SJSA1 (cell line): Measurements from ENCODE around the gene HOXC12. TPM values are rescaled to one million over a fixed set of nuclear protein-coding genes. Genes with fewer than 3 reads are reported as not detected.
A peak's percentile ranks its signal among the peaks of the same experiment; 100 is the strongest.

Experiments used
- DNase-seq, 2 experiments: peaks; one replicate each; pipeline ENCODE4 v3.0.0-alpha.2; 2015 to 2020; ENCODE audit warnings: low spot score in 2 of 2, low read depth in 1 of 2
- H3K27ac ChIP-seq: fragments of 250-450 bp; sonication (Bioruptor Pico); 2 replicates; pipeline ENCODE4 v1.5.1; 2020; ENCODE audit warnings: mild to moderate bottlenecking, moderate library complexity
- H3K27me3 ChIP-seq: fragments of 250-450 bp; sonication (Bioruptor Pico); replicated peaks from 2 replicates; pipeline ENCODE4 v1.5.1; 2020; ENCODE audit warnings: mild to moderate bottlenecking, moderate library complexity
- H3K36me3 ChIP-seq: fragments of 250-450 bp; sonication (Bioruptor Pico); 2 replicates; pipeline ENCODE4 v1.5.1; 2020; ENCODE audit warnings: mild to moderate bottlenecking
- H3K4me1 ChIP-seq: fragments of 250-450 bp; sonication (Bioruptor Pico); replicated peaks from 2 replicates; pipeline ENCODE4 v1.6.1; 2021; ENCODE audit warnings: mild to moderate bottlenecking
- H3K4me3 ChIP-seq: fragments of 250-450 bp; sonication (Bioruptor Pico); 2 replicates; pipeline ENCODE4 v1.5.1; 2020; ENCODE audit warnings: mild to moderate bottlenecking
- H3K9me3 ChIP-seq: fragments of 250-450 bp; sonication (Bioruptor Pico); replicated peaks from 2 replicates; pipeline ENCODE4 v1.5.1; 2020; ENCODE audit warnings: mild to moderate bottlenecking
- total RNA-seq: library from RNA; depleted of rRNA; stranded (reverse); fragments of >200 nt; shearing (Covaris generic); gene quantifications from 2 replicates; pipeline ENCODE4 v1.2.3, GENCODE V29; 2014

The HOXC12 gene
- total RNA-seq, 1 experiment from 2014 or later = 8.6 TPM

GRCh38 chr12:53956251-53956887 is 1.7 kb downstream of the HOXC12 start:
- peaks cover 19% of the 10 kb centered on the region for H3K4me1 ChIP-seq
- no peak overlapping the region for H3K27ac ChIP-seq
- peak in 1 of 2 experiments; percentile 38 for DNase-seq
- no peaks in the 10 kb centered on the region for H3K27me3 ChIP-seq
- H3K36me3 ChIP-seq = peaks cover 10% of the 10 kb centered on the region
- no peak overlapping the region; the same call in 1 of the 2 replicates for H3K4me3 ChIP-seq
- H3K9me3 ChIP-seq = no peaks in the 10 kb centered on the region; the same call in 1 of the 2 replicates

DNA sequence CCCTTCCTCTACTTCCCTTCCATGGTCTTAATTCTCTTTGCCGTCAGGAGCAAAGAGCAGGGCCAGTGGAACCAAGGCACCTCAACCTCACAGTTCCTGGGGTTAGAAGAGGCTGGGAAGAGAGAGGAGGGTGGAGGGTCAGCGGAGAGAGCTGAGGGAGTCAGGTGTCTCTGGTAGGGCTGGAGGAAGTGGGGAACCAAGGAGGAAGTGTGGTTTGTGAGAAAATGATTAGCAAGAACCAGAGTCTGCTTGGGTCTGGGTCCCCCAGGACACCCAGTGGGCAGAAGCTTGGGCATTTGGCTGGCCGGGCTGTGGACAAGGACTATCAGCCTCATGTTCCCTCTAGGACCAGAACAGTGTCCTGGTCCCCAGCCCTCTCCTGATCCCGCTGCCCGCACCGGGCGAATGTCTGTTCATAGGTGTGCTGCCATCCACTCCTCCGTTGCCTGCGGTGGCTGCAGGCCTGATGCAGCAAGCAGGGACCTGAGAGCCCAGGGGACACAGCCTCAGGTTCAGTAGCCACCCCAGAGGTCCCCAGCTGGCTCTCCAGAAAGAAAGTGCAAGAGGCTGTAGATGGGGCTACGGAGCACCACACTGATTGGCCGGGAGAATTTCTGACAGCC is 2.3 kb downstream of the HOXC12 start:
- peak in 1 of 2 experiments; percentile 40 for DNase-seq
- H3K27me3 ChIP-seq = no peaks in the 10 kb centered on the region
- H3K4me3 ChIP-seq = no peak overlapping the region
- no peak overlapping the region for H3K27ac ChIP-seq
- peaks cover 17% of the 10 kb centered on the region for H3K36me3 ChIP-seq
- H3K9me3 ChIP-seq = no peaks in the 10 kb centered on the region; the same call in 1 of the 2 replicates
- H3K4me1 ChIP-seq = peaks cover 19% of the 10 kb centered on the region

DNA sequence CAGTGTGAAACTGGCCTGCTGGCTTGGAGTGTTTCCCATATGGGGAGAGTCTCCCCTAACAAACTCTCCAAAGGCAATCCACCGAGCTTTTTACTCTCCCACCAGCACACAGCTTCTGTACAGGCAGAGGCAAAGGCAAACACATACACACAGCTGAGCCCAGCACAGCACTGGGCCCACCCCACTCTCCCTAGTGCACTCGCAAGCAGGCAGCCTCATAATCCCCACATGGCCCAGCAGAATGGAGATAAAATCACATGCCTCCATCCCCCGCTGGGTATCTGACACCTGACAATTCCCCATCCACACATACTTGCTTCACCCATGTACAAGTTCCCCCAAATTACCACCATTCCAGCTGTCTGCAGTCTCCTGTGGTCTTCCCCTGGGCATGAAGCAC is 3.4 kb downstream of the HOXC12 start:
- no peaks in the 10 kb centered on the region for H3K27me3 ChIP-seq
- H3K36me3 ChIP-seq = peaks cover 20% of the 10 kb centered on the region
- DNase-seq = no peak
- H3K4me3 ChIP-seq = no peak overlapping the region
- no peaks in the 10 kb centered on the region; the same call in 1 of the 2 replicates for H3K9me3 ChIP-seq
- H3K4me1 ChIP-seq = peaks cover 26% of the 10 kb centered on the region
- H3K27ac ChIP-seq = no peak overlapping the region

DNA sequence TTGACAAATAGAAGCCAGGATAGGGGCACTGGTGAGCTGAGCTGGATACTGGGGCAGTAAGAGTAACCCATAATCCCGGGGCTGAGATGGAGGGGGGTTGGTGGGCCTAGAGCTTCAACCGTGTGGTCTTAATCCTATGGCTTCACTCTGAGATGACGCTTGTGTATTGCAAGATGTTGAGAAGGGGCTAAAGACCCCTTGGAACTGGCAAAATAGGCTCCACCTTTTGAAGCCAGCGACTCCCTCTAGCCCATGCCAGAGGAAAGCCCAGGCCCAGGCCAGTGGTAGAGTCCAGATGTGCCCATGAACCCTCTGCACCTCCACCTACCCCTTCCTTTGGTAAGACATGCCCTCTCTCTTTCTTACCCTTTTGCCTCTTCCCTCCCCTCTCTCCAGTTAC is 4.6 kb downstream of the HOXC12 start:
- peaks cover 27% of the 10 kb centered on the region for H3K4me1 ChIP-seq
- no peak overlapping the region for H3K4me3 ChIP-seq
- H3K36me3 ChIP-seq = peaks cover 20% of the 10 kb centered on the region
- H3K27me3 ChIP-seq = no peaks in the 10 kb centered on the region
- no peaks in the 10 kb centered on the region; the same call in 1 of the 2 replicates for H3K9me3 ChIP-seq
- no peak overlapping the region for H3K27ac ChIP-seq
- DNase-seq = no peak

DNA sequence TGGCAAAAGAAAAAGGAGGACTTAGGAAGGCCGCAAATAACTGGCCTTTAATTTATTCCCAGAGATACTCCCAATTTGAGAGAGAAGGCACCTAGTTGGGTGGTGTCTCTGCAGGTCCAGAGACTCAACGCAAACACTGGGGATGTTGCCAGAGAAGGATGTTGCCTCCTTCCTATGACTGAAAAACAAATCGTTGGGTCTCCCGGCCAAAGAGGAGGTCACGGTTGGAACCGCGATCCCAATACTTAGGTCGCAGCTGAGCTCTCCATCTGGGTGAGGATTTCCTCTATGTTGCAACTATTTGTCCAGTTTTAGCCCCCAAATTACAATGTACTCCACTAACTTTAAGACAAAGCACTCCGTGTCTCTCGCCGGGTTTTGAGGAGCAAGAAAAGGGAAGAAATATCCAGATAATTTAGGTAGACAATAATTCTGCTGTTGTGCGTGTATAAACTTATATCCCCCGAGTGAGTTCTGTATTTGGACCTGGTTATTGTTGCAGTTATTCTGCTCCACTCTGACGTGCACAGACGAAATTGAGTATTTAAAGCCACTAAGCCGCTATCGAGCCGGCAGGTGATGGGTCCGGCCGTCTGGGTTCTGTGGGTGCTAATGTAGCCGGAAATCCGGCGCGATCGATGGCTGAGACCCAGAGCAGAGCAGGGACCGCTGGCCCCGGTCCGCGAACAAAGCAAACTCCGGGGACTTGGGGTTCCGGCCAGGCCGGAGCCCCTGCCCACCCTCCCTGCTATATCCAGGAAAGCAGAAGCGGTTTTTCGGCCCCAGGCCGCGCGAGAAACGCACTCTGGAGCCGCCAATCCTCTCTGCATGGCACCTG is 5.7 kb downstream of the HOXC12 start:
- Histone ChIP-seq H3K4me3 (no peak overlapping the region), H3K36me3 (peaks cover 14% of the 10 kb centered on the region; the same call in 1 of the 2 replicates), H3K27me3 (no peaks in the 10 kb centered on the region), H3K4me1 (peaks cover 30% of the 10 kb centered on the region), H3K27ac (no peak overlapping the region), H3K9me3 (no peaks in the 10 kb centered on the region)
- DNase-seq = no peak

DNA sequence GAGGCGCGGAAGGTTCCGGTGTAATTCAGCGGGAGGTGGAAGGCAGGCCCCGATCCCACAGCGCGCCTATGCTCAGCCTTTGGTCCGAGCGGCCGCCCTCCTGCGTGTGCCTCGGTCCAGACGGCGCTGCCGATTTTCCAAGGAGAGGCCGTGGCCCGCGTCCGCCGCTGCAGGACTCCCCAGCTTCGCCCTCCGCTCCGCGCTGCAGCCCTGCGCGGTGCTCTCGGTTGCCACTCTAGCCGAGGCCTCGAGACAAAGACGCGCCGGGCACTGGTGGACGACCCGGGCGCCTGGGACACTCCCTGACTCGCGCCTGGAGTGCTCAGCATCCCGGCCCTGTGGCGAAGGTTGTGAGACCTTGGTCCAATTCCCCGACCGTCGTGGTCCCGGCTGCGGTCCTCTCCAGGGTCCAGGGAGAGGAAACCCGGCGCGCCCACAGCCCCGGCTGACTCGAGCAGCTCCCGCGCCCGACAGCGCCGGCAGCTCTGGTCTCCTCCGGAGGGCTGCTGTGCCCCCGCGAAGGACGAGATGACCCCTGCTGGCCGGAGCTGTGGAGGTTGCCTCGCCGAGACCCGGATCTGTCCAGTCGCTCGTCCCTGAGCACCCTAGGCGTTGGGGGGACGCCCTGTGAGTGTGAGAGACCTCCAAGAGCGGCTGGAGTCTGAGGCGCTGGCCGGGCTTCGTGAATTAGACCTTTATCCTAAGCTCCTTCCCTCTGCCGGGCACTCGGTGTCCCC is 6.5 kb downstream of the HOXC12 start:
- H3K27me3 ChIP-seq = no peaks in the 10 kb centered on the region
- H3K27ac ChIP-seq = no peak overlapping the region
- no peaks in the 10 kb centered on the region for H3K9me3 ChIP-seq
- peaks cover 25% of the 10 kb centered on the region for H3K4me1 ChIP-seq
- DNase-seq = no peak
- peaks cover 15% of the 10 kb centered on the region; the same call in 1 of the 2 replicates for H3K36me3 ChIP-seq
- H3K4me3 ChIP-seq = no peak overlapping the region

DNA sequence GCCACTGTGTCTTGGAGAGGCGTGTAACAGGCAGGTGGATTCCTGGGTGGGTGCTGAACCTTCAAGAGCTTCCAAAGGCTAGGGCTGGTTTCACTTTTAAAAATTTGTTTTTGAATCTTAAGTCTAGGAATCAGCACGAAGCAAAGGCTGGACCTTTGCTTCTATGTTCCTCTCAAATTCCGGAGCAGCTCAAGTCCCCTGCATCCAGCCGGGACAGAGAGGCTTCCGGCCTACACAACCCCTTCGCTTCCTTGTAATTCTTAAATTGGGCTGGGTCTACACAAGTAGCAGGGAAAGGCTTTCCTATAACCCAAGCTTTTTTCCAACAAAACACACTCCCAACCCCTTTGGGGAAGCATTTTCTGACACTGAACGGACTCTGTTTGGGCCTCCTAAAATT is 8.3 kb downstream of the HOXC12 start:
- peak in 1 of 2 experiments; percentile 25 for DNase-seq
- Histone ChIP-seq H3K4me3 (peak overlapping the region; percentile 60), H3K4me1 (peaks cover 22% of the 10 kb centered on the region), H3K36me3 (peaks cover 27% of the 10 kb centered on the region), H3K9me3 (no peaks in the 10 kb centered on the region), H3K27me3 (no peaks in the 10 kb centered on the region), H3K27ac (peak overlapping the region; percentile 81)

- Histone ChIP-seq H3K4me3 (peak overlapping the region; percentile 60), H3K9me3 (no peaks in the 10 kb centered on the region), H3K36me3 (peaks cover 32% of the 10 kb centered on the region), H3K27me3 (no peaks in the 10 kb centered on the region), H3K4me1 (peaks cover 28% of the 10 kb centered on the region), H3K27ac (peak overlapping the region; percentile 81)
- DNase-seq = peak; percentile 68 to 79
These were observed 9.0 kb downstream of the HOXC12 start for GRCh38 chr12:53963434-53964314.

- peak in 1 of 2 experiments; percentile 87 for DNase-seq
- Histone ChIP-seq H3K4me1 (peaks cover 34% of the 10 kb centered on the region), H3K9me3 (no peaks in the 10 kb centered on the region), H3K27ac (peak overlapping the region; percentile 81), H3K27me3 (no peaks in the 10 kb centered on the region), H3K4me3 (peak overlapping the region; percentile 60), H3K36me3 (peaks cover 32% of the 10 kb centered on the region)
These were observed 9.6 kb downstream of the HOXC12 start for GRCh38 chr12:53964315-53964713.

DNA sequence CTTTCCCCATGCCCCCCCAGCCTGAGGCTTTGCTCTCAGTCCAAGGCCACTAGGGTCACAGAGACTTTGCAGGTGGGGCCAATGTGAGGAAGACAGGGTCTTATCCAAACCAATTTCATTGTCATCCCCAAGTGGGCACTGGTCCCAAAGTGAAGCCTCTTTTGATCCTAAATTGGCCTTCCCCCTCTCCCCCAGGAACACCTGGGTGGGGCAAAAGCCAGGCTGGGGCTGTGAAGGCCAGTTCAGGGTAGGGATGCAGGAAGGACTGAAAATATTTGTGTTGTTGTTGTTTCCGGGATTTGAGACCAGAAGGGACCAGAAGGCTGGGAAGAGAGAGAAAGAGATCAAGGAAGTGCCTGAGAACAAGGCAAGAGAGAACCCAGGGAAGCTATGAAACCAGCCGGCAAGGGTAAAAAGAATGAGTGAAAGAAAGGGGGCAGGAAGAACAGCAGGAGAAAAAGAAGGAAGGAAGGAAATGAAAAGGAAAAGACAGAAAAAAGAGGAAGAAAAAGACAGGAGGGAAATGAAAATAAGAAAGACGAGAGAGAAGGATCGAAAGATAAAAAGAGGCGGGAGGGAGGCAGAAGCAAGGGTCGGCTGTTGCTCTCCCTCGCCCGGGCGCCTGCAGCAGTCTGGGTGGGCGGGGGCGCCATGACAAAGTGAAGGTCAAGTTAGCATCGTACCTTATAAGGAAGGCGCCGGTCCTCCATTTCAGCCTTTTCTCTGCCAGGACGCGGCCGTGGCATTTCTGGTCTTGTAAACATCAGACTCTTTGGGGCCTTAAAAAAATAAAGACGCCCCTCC is 10.8 kb downstream of the HOXC12 start:
- Histone ChIP-seq H3K4me3 (peak overlapping the region; percentile 60), H3K27ac (peak overlapping the region; percentile 81), H3K36me3 (peaks cover 36% of the 10 kb centered on the region), H3K4me1 (peaks cover 46% of the 10 kb centered on the region), H3K9me3 (no peaks in the 10 kb centered on the region), H3K27me3 (no peaks in the 10 kb centered on the region)
- peak; percentile 96 to 97 for DNase-seq

GRCh38 chr12:53966085-53966384 is 11.3 kb downstream of the HOXC12 start:
- peaks cover 51% of the 10 kb centered on the region for H3K4me1 ChIP-seq
- no peaks in the 10 kb centered on the region for H3K27me3 ChIP-seq
- peaks cover 41% of the 10 kb centered on the region for H3K36me3 ChIP-seq
- no peaks in the 10 kb centered on the region for H3K9me3 ChIP-seq
- H3K27ac ChIP-seq = peak overlapping the region; percentile 81
- DNase-seq = no peak
- peak overlapping the region; percentile 60 for H3K4me3 ChIP-seq
